Mesendoderm (in vitro differentiated cells): ENCODE results near the gene LIFR.

Experiments
- DNase-seq: peaks from one replicate; pipeline ENCODE4 v3.0.0; 2013
- H2AK5ac ChIP-seq: 2 replicates; pipeline ENCODE4 v1.6.1; 2013; ENCODE audit warnings: low read length, inconsistent platforms
- H2BK120ac ChIP-seq: 2 replicates; pipeline ENCODE4 v1.6.1; 2013; ENCODE audit warnings: low read depth, mild to moderate bottlenecking, low read length, moderate library complexity, mixed read lengths
- H2BK15ac ChIP-seq: replicated peaks from 2 replicates; pipeline ENCODE4 v1.6.1; 2013; ENCODE audit warnings: low read depth, mild to moderate bottlenecking, moderate library complexity
- H2BK5ac ChIP-seq: 2 replicates; pipeline ENCODE4 v1.6.1; 2013; ENCODE audit warnings: low read length, inconsistent platforms
- H3K18ac ChIP-seq: 2 replicates; pipeline ENCODE4 v1.6.1; 2013; ENCODE audit warnings: mild to moderate bottlenecking, low read length, mixed read lengths
- H3K23ac ChIP-seq: one replicate; pipeline ENCODE4 v1.6.1; 2013; ENCODE audit warnings: low read length
- H3K27ac ChIP-seq: 2 replicates; pipeline ENCODE4 v1.5.1; 2013; ENCODE audit warnings: low read depth, mild to moderate bottlenecking, inconsistent platforms, low read length, moderate library complexity
- H3K27me3 ChIP-seq: 2 replicates; pipeline ENCODE4 v1.6.1; 2013; ENCODE audit warnings: low read length, control low read depth, mild to moderate bottlenecking, inconsistent platforms; ENCODE audit not compliant: insufficient read depth, poor library complexity
- H3K36me3 ChIP-seq: 2 replicates; pipeline ENCODE4 v1.6.1; 2013; ENCODE audit warnings: low read length, inconsistent platforms; ENCODE audit not compliant: control insufficient read depth, insufficient read depth
- H3K4ac ChIP-seq: one replicate; pipeline ENCODE4 v1.6.1; 2013; ENCODE audit warnings: low read depth, mild to moderate bottlenecking, low read length, moderate library complexity
- H3K4me1 ChIP-seq: 2 replicates; pipeline ENCODE4 v1.6.1; 2013; ENCODE audit warnings: low read depth, low read length, inconsistent platforms; ENCODE audit not compliant: control insufficient read depth
- H3K4me2 ChIP-seq: 2 replicates; pipeline ENCODE4 v1.6.1; 2013; ENCODE audit warnings: low read length
- H3K4me3 ChIP-seq: 2 replicates; pipeline ENCODE4 v1.5.1; 2013; ENCODE audit warnings: mild to moderate bottlenecking, low read length
- H3K56ac ChIP-seq: one replicate; pipeline ENCODE4 v1.6.1; 2013; ENCODE audit warnings: low read length
- H3K79me1 ChIP-seq: 2 replicates; pipeline ENCODE4 v1.6.1; 2013; ENCODE audit warnings: low read length, inconsistent platforms
- H3K79me2 ChIP-seq: 2 replicates; pipeline ENCODE4 v1.6.1; 2013; ENCODE audit warnings: mild to moderate bottlenecking, low read length; ENCODE audit not compliant: control insufficient read depth, insufficient read depth
- H3K9ac ChIP-seq: 2 replicates; pipeline ENCODE4 v1.6.1; 2013; ENCODE audit warnings: low read length, inconsistent platforms
- H4K5ac ChIP-seq: one replicate; pipeline ENCODE4 v1.6.1; 2013; ENCODE audit warnings: low read length
- H4K8ac ChIP-seq: one replicate; pipeline ENCODE4 v1.6.1; 2013; ENCODE audit warnings: low read depth, mild to moderate bottlenecking, control low read depth, low read length, moderate library complexity
- WGBS: extraction: QIAGEN DNeasy Blood & Tissue Kit; methylation state at CpG from one replicate; pipeline ENCODE4 v1.1.7; 2013; ENCODE audit warnings: low lambda C conversion rate, missing lambda C conversion rate; ENCODE audit not compliant: insufficient coverage; ENCODE audit errors: extremely low coverage; 5-methylcytosine and 5-hydroxymethylcytosine counted together

Gene LIFR

DNA sequence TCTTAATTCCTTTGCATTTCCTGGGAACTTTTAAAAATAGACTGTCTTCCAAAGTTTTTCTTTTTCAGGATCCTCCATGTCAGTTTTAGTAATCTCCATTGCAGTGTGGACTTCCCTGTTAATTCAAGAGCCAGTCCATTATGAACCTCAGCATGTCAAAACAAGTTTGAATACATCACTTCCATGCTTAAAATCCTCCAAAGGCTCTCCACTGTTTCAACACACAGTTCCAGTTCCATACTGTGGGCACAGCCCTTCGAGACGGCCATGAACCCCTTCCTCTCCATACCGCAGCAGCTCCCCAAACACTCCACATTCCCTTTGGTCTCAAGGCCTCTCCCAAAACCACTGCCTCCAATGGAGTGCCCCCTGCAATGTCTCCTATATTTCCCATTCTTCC is 19.5 kb downstream of the LIFR start:
- no peak overlapping the region for H2BK15ac ChIP-seq
- H4K8ac ChIP-seq = no peak overlapping the region
- H4K5ac ChIP-seq = no peak overlapping the region
- H3K79me1 ChIP-seq = peaks cover 29% of the 10 kb centered on the region
- H3K23ac ChIP-seq = no peak overlapping the region
- H3K36me3 ChIP-seq = no peaks in the 10 kb centered on the region
- H3K4me2 ChIP-seq = no peak overlapping the region
- H2AK5ac ChIP-seq = no peak overlapping the region
- no CpG with 5 or more reads among the region's 3 CpGs for WGBS
- H3K27me3 ChIP-seq = no peaks in the 10 kb centered on the region
- H3K27ac ChIP-seq = no peak overlapping the region
- no peak overlapping the region for H2BK5ac ChIP-seq
- H3K4ac ChIP-seq = no peak overlapping the region
- no peak overlapping the region for H3K4me3 ChIP-seq
- H3K56ac ChIP-seq = no peak overlapping the region
- DNase-seq = no peak
- H3K4me1 ChIP-seq = peaks cover 8% of the 10 kb centered on the region
- H2BK120ac ChIP-seq = no peak overlapping the region
- H3K79me2 ChIP-seq = peaks cover 60% of the 10 kb centered on the region
- H3K18ac ChIP-seq = no peak overlapping the region
- no peak overlapping the region for H3K9ac ChIP-seq

DNA sequence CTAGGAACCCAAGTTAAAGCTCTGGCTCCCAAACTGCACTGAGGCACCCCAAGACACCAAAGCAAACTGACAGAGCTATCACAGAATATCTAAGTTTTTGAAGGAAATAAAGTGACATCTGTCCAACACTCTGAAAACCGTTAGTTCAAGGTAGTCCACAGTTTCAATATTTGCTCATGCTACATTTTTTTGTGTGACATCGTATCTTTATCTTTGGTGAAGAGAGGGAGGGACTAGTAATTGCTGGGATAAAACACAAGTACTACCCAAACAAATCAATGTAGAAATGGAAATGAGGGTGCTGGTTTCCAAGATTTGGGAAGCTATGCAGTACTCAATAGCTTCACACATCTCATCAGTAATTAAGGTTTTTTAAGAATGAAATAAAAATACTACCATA is 20.6 kb downstream of the LIFR start:
- Histone ChIP-seq H3K79me1 (peaks cover 29% of the 10 kb centered on the region), H3K23ac (no peak overlapping the region), H3K56ac (no peak overlapping the region), H2AK5ac (no peak overlapping the region), H2BK120ac (no peak overlapping the region), H3K79me2 (peaks cover 59% of the 10 kb centered on the region), H3K36me3 (no peaks in the 10 kb centered on the region), H4K5ac (no peak overlapping the region), H3K4me1 (peaks cover 8% of the 10 kb centered on the region), H3K9ac (no peak overlapping the region), H3K27me3 (no peaks in the 10 kb centered on the region), H3K27ac (no peak overlapping the region), H3K18ac (no peak overlapping the region), H3K4ac (no peak overlapping the region), H3K4me3 (no peak overlapping the region), H2BK5ac (no peak overlapping the region), H2BK15ac (no peak overlapping the region), H4K8ac (no peak overlapping the region), H3K4me2 (no peak overlapping the region)
- no peak for DNase-seq
- no CpG with 5 or more reads among the region's 2 CpGs for WGBS

DNA sequence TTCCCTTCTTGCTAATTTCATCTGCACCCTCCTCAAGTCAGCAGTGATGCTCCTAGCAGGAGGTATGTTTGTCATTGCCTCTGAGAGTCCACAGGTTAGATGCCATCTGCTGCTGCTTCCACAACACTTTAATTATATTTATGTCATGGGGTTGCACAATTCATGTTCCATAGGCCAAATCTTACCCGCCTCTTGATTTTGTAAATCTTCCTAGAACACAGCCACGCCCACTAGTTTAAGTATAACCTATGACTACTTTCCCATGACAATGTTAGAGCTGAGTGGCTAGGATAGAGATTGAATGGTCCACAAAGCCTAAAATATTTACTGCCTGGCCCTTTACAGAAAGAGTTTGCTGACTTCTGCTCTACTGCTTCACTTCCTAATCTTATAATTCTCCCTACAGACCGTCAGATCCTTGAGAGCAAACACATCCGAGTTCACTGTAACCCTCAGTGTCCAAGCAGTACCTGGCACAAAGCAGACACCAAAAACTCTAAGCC is 21.1 kb downstream of the LIFR start:
- no peak overlapping the region for H2BK15ac ChIP-seq
- no peak overlapping the region for H4K8ac ChIP-seq
- H4K5ac ChIP-seq = no peak overlapping the region
- no peak overlapping the region for H3K9ac ChIP-seq
- H3K79me2 ChIP-seq = peaks cover 61% of the 10 kb centered on the region
- no peak overlapping the region for H2AK5ac ChIP-seq
- no peak for DNase-seq
- no peak overlapping the region for H3K4me2 ChIP-seq
- no peak overlapping the region for H3K27ac ChIP-seq
- no CpG with 5 or more reads among the region's 4 CpGs for WGBS
- peaks cover 8% of the 10 kb centered on the region for H3K4me1 ChIP-seq
- H3K4ac ChIP-seq = no peak overlapping the region
- H2BK5ac ChIP-seq = no peak overlapping the region
- no peak overlapping the region for H2BK120ac ChIP-seq
- H3K23ac ChIP-seq = no peak overlapping the region
- no peaks in the 10 kb centered on the region for H3K27me3 ChIP-seq
- H3K56ac ChIP-seq = no peak overlapping the region
- peaks cover 30% of the 10 kb centered on the region for H3K79me1 ChIP-seq
- H3K36me3 ChIP-seq = no peaks in the 10 kb centered on the region
- H3K4me3 ChIP-seq = no peak overlapping the region
- no peak overlapping the region for H3K18ac ChIP-seq

DNA sequence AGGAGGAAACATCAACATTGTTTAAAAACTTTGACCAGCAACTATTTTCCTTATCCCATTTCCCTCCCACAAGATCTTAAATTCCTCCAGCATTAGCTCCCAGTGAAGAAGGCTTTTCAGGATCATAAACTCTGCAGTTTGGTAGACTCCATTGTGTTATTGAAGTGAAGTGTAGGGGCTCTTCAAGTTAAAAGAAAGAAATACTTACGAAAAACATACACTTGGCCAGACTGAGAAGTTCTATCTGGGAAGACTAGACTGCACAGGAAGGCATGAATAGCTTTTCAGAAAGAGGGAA is 22.3 kb downstream of the LIFR start:
- H2BK5ac ChIP-seq = no peak overlapping the region
- H2BK120ac ChIP-seq = no peak overlapping the region
- H3K79me1 ChIP-seq = peaks cover 25% of the 10 kb centered on the region
- H3K23ac ChIP-seq = no peak overlapping the region
- no peaks in the 10 kb centered on the region for H3K27me3 ChIP-seq
- H3K56ac ChIP-seq = no peak overlapping the region
- DNase-seq = no peak
- WGBS = no CpG with 5 or more reads among the region's 1 CpG
- H4K8ac ChIP-seq = no peak overlapping the region
- H3K18ac ChIP-seq = no peak overlapping the region
- no peak overlapping the region for H3K9ac ChIP-seq
- no peak overlapping the region for H3K4me2 ChIP-seq
- no peak overlapping the region for H3K4me3 ChIP-seq
- H2AK5ac ChIP-seq = no peak overlapping the region
- no peaks in the 10 kb centered on the region for H3K36me3 ChIP-seq
- no peak overlapping the region for H3K27ac ChIP-seq
- no peak overlapping the region for H2BK15ac ChIP-seq
- H4K5ac ChIP-seq = no peak overlapping the region
- H3K79me2 ChIP-seq = peaks cover 54% of the 10 kb centered on the region
- H3K4me1 ChIP-seq = peaks cover 8% of the 10 kb centered on the region
- H3K4ac ChIP-seq = no peak overlapping the region

DNA sequence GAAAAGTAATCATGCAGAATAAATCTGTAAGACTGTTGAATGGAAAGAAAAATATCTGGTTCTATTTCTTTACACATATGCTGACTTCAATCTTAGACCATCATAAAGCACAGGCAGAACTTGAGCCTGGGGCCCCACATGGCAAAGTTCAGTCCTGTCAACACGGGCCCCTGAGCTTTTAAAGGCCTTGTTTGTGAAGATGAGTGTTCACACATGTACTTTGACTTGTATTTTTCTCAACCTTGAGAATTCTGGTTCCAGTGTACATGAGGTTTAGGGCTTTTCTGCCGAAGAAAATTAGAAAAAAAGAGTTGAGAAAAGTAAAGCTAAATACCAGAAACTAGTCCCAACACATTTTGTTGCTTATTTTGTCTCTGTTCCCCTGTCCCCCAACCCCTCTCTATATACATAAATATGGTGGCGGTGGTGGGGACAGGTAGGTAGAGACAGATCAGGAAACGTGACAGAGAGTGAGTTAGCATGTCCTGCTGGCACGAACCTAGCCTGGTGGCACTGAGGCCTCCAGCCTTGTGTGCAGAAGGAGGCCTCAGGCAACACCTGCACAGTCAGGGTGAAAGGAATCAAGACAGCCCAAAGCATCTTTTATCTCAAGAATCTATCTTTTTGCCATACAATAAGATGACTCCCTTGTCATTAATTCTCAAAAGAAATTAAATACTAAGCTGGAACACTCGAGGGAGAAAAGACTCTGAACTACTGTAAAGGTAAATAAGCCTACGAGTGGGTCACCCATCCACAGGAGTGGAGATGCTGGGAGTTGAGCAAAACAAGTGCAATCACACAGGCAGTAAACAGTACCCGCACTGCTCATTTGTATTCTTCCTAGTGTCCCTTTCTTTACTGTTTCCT is 22.9 kb downstream of the LIFR start:
- Histone ChIP-seq H2BK120ac (no peak overlapping the region), H3K9ac (no peak overlapping the region), H3K4me3 (no peak overlapping the region), H3K79me1 (peaks cover 23% of the 10 kb centered on the region), H2BK15ac (no peak overlapping the region), H3K4ac (no peak overlapping the region), H3K27ac (no peak overlapping the region), H3K23ac (no peak overlapping the region), H3K36me3 (no peaks in the 10 kb centered on the region), H3K27me3 (no peaks in the 10 kb centered on the region), H3K56ac (no peak overlapping the region), H2BK5ac (no peak overlapping the region), H3K18ac (no peak overlapping the region), H3K4me1 (peaks cover 8% of the 10 kb centered on the region), H4K8ac (no peak overlapping the region), H3K79me2 (peaks cover 52% of the 10 kb centered on the region), H2AK5ac (no peak overlapping the region), H3K4me2 (no peak overlapping the region), H4K5ac (no peak overlapping the region)
- no CpG with 5 or more reads among the region's 8 CpGs for WGBS
- no peak for DNase-seq
